MM.1S (cell line): ENCODE measurements around the gene TIGAR.

ENCODE experiments used
- DNase-seq: peaks from one replicate; pipeline ENCODE4 v3.0.0-alpha.2; 2015
- H2AFZ ChIP-seq: fragments of 300-600 bp; sonication (generic); 2 replicates; pipeline ENCODE4 v1.6.0; 2016; ENCODE audit warnings: antibody characterized with exemption, low read length
- H3F3A ChIP-seq: fragments of 300-600 bp; sonication (generic); 2 replicates; pipeline ENCODE4 v1.6.1; 2016; ENCODE audit warnings: mild to moderate bottlenecking, antibody characterized with exemption, low read length, moderate library complexity, mixed read lengths; ENCODE audit not compliant: insufficient read depth
- H3K27ac ChIP-seq: fragments of 300-600 bp; sonication (generic); 2 replicates; pipeline ENCODE4 v1.5.1; 2016; ENCODE audit warnings: mild to moderate bottlenecking, low read length
- H3K27me3 ChIP-seq: fragments of 300-600 bp; sonication (generic); replicated peaks from 2 replicates; pipeline ENCODE4 v1.6.0; 2016; ENCODE audit warnings: low read length; ENCODE audit not compliant: insufficient read depth
- H3K36me3 ChIP-seq: fragments of 300-600 bp; sonication (generic); replicated peaks from 2 replicates; pipeline ENCODE4 v1.6.1; 2016; ENCODE audit warnings: mild to moderate bottlenecking, low read length, mixed read lengths; ENCODE audit not compliant: insufficient read depth
- H3K4me1 ChIP-seq: fragments of 300-600 bp; sonication (generic); 2 replicates; pipeline ENCODE4 v1.6.1; 2016; ENCODE audit warnings: low read length, mixed read lengths
- H3K4me2 ChIP-seq: fragments of 300-600 bp; sonication (generic); 2 replicates; pipeline ENCODE4 v1.6.0; 2016; ENCODE audit warnings: low read depth, low read length
- H3K4me3 ChIP-seq: fragments of 300-600 bp; sonication (generic); 2 replicates; pipeline ENCODE4 v1.5.1; 2016; ENCODE audit warnings: low read length, mixed read lengths
- H3K79me2 ChIP-seq: fragments of 300-600 bp; sonication (generic); 2 replicates; pipeline ENCODE4 v1.6.1; 2016; ENCODE audit warnings: mixed run types, low read length, mixed read lengths
- H3K9ac ChIP-seq: fragments of 300-600 bp; sonication (generic); 2 replicates; pipeline ENCODE4 v1.6.1; 2016; ENCODE audit warnings: low read length, mixed read lengths
- H3K9me2 ChIP-seq: fragments of 300-600 bp; sonication (generic); replicated peaks from 2 replicates; pipeline ENCODE4 v1.6.1; 2016; ENCODE audit warnings: mild to moderate bottlenecking, low read length, mixed read lengths; ENCODE audit not compliant: insufficient read depth
- H3K9me3 ChIP-seq: fragments of 300-600 bp; sonication (generic); replicated peaks from 2 replicates; pipeline ENCODE4 v1.6.1; 2016; ENCODE audit warnings: mild to moderate bottlenecking, low read length, mixed read lengths; ENCODE audit not compliant: insufficient read depth
- H4K20me1 ChIP-seq: fragments of 300-600 bp; sonication (generic); 2 replicates; pipeline ENCODE4 v1.6.1; 2016; ENCODE audit warnings: mild to moderate bottlenecking, low read length, moderate library complexity, mixed read lengths; ENCODE audit not compliant: insufficient read depth
- CTCF ChIP-seq: fragments of 300-600 bp; sonication (generic); IDR thresholded peaks from 2 replicates; pipeline ENCODE4 v1.5.1; 2016; ENCODE audit warnings: antibody characterized with exemption, low read length, mixed read lengths
- EZH2 ChIP-seq: fragments of 300-600 bp; sonication (generic); optimal IDR thresholded peaks from 2 replicates; pipeline ENCODE3; 2017; ENCODE audit warnings: low read depth, mild to moderate bottlenecking, antibody characterized with exemption, low read length, mixed read lengths
- EZH2phosphoT487 ChIP-seq: fragments of 300-600 bp; sonication (generic); IDR thresholded peaks from 2 replicates; pipeline ENCODE4 v1.6.1; 2018; ENCODE audit warnings: antibody characterized with exemption, low read length

Gene TIGAR

GRCh38 chr12:4366090-4366489, 45.1 kb downstream of the TIGAR start:
- H3K27ac ChIP-seq, result no peak overlapping the region
- no peaks in the 10 kb centered on the region for H3K79me2 ChIP-seq
- H3K9me3 ChIP-seq, result no peaks in the 10 kb centered on the region
- H3K4me1 ChIP-seq, result no peaks in the 10 kb centered on the region
- no peaks in the 10 kb centered on the region for H3K36me3 ChIP-seq
- no peak for DNase-seq
- H2AFZ ChIP-seq, result no peak overlapping the region
- no peak overlapping the region for H3K4me2 ChIP-seq
- no peaks in the 10 kb centered on the region for H3K27me3 ChIP-seq
- no peak overlapping the region for H3K9ac ChIP-seq
- no peak overlapping the region for H3K4me3 ChIP-seq
- H4K20me1 ChIP-seq, result no peaks in the 10 kb centered on the region
- no peak for TF ChIP-seq EZH2
- no peak for TF ChIP-seq CTCF
- TF ChIP-seq EZH2phosphoT487, result no peak
- H3K9me2 ChIP-seq, result no peaks in the 10 kb centered on the region
- H3F3A ChIP-seq, result no peaks in the 10 kb centered on the region

DNA sequence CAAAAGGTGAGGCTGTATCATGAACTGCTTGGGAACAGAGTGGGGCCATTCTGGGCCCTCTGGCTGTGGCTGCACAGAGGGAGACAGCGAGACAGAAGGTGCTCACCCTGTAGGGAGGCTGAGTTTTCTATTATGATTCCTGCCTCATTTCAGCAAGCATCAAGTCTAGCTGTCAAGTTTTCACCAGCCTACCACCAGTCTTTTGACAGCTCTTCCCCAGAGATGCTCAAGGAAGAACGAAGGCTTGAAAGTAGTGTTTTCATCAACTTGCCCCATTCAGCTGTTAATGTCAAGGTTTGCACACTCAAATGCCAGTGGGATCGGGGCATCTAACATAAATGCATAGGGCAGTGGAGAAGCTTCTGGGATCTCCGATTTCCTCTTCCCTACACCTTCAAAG, 48.5 kb downstream of the TIGAR start:
- no peak for TF ChIP-seq EZH2
- TF ChIP-seq EZH2phosphoT487, result no peak
- TF ChIP-seq CTCF, result no peak
- H3K79me2 ChIP-seq, result no peaks in the 10 kb centered on the region

DNA sequence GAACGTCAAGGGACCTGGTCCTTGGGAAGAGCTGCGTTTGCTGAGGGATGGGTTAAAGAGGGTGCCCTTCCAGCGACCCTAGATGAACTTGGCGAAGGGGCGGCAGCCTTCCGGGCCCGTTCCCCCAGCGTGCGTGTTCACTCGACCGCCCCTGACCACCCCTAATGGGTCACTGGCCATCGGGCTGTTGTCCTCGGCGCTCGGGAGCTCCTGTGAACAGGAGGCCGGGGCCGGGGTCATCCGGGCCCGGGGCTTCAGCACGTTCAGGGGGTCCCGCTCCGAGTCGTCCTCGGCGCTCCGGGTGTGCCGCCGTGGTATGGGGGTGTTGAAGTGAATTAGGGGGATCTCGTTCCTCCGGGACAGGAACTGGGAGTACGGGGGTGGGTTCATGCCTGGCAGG, 49.3 kb downstream of the TIGAR start:
- Histone ChIP-seq H3K4me2 (no peak overlapping the region), H3K9ac (no peak overlapping the region), H2AFZ (no peak overlapping the region), H4K20me1 (no peaks in the 10 kb centered on the region), H3K9me3 (no peaks in the 10 kb centered on the region), H3K36me3 (no peaks in the 10 kb centered on the region), H3K27ac (no peak overlapping the region), H3K79me2 (no peaks in the 10 kb centered on the region), H3F3A (no peaks in the 10 kb centered on the region), H3K27me3 (no peaks in the 10 kb centered on the region), H3K4me1 (no peaks in the 10 kb centered on the region), H3K4me3 (no peak overlapping the region), H3K9me2 (no peaks in the 10 kb centered on the region)
- no peak for TF ChIP-seq EZH2
- no peak for TF ChIP-seq CTCF
- TF ChIP-seq EZH2phosphoT487, result no peak
- no peak for DNase-seq

More for the DNA sequence above, 48.5 kb downstream of the TIGAR start:
- Histone ChIP-seq H3F3A (no peaks in the 10 kb centered on the region), H3K4me2 (no peak overlapping the region), H3K4me3 (no peak overlapping the region), H3K4me1 (no peaks in the 10 kb centered on the region), H3K9me2 (no peaks in the 10 kb centered on the region), H3K27me3 (no peaks in the 10 kb centered on the region), H3K36me3 (no peaks in the 10 kb centered on the region), H2AFZ (no peak overlapping the region), H3K9ac (no peak overlapping the region), H3K9me3 (no peaks in the 10 kb centered on the region), H3K27ac (no peak overlapping the region), H4K20me1 (no peaks in the 10 kb centered on the region)
- DNase-seq, result no peak
